C4-2B (cell line): ENCODE measurements around the gene AHI1.

Experiments
- H3K27ac ChIP-seq: fragments of 450-650 bp; 2 replicates; pipeline ENCODE4 v1.5.1; 2017
- CTCF ChIP-seq: fragments of 450-650 bp; conservative IDR thresholded peaks from 2 replicates; pipeline ENCODE4 v1.5.1; 2017; ENCODE audit warnings: mild to moderate bottlenecking
- ZFX ChIP-seq: fragments of 450-650 bp; IDR thresholded peaks from 2 replicates; pipeline ENCODE4 v1.6.1; 2017

The AHI1 gene

GRCh38 chr6:135497412-135498184 is at the start of gene AHI1:
AHI1 (minus strand) TSS chr6:135497740; CDS start chr6:135492237, 5,503 bp downstream.
- TF ChIP-seq ZFX (peak; percentile 68), CTCF (no peak)
- peak within 1 kb of the TSS; percentile 94 for H3K27ac ChIP-seq

- H3K27ac ChIP-seq: no peak overlapping the region
- TF ChIP-seq ZFX: no peak
- no peak for TF ChIP-seq CTCF
Measured at GRCh38 chr6:135546680-135547418, 49.3 kb upstream of the AHI1 start.

GRCh38 chr6:135546206-135546605 is 48.7 kb upstream of the AHI1 start:
- TF ChIP-seq ZFX (no peak), CTCF (no peak)
- no peak overlapping the region for H3K27ac ChIP-seq

GRCh38 chr6:135540207-135540840 is 42.8 kb upstream of the AHI1 start:
- TF ChIP-seq ZFX: no peak
- peak; percentile 21 for TF ChIP-seq CTCF
- H3K27ac ChIP-seq: no peak overlapping the region

- H3K27ac ChIP-seq: no peak overlapping the region
- no peak for TF ChIP-seq ZFX
- no peak for TF ChIP-seq CTCF
Measured at GRCh38 chr6:135537741-135538301, 40.3 kb upstream of the AHI1 start.

GRCh38 chr6:135535989-135536414 is 38.5 kb upstream of the AHI1 start:
- no peak overlapping the region for H3K27ac ChIP-seq
- peak; percentile 79 for TF ChIP-seq CTCF
- no peak for TF ChIP-seq ZFX
